H1 (cell line): Measurements from ENCODE around the gene NDUFV1. TPM values are rescaled to one million over a fixed set of nuclear protein-coding genes. Genes with fewer than 3 reads are reported as not detected.

Experiments
- CTCF ChIA-PET: fragments of 300-600 bp; sonication (Branson Sonifier 250); formaldehyde crosslinking; loops from one replicate; lab custom pipeline; 2021; ENCODE audit not compliant: partially characterized antibody; lab: Charles Lee
- POLR2A ChIA-PET: fragments of 300-600 bp; sonication (Branson Sonifier 250); formaldehyde crosslinking; loops from one replicate; lab custom pipeline; 2021; ENCODE audit warnings: inconsistent platforms; ENCODE audit not compliant: partially characterized antibody; lab: Charles Lee
- DNase-seq, 2 experiments: peaks; one replicate each; pipeline versions ENCODE4 v3.0.0 to v3.0.0-alpha.2; 2010 to 2022; ENCODE audit warnings: low spot score in 2 of 2, low read depth in 1 of 2, mixed read lengths in 1 of 2
- FAIRE-seq: peaks from 2 replicates; lab custom pipeline; 2011; peaks lifted over from hg19 to GRCh38; lab: Jason Lieb, UNC
- H2AFZ ChIP-seq: 2 replicates; pipeline ENCODE4 v1.8.1; 2012; ENCODE audit warnings: low read length, inconsistent platforms
- H2AK5ac ChIP-seq: 2 replicates; pipeline ENCODE4 v1.6.1; 2013; ENCODE audit warnings: low read depth, low read length
- H2BK120ac ChIP-seq: replicated peaks from 2 replicates; pipeline ENCODE3; 2013; ENCODE audit warnings: low read depth, low read length, inconsistent platforms
- H2BK12ac ChIP-seq: 2 replicates; pipeline ENCODE4 v1.6.1; 2013; ENCODE audit warnings: low read depth, low read length
- H2BK15ac ChIP-seq: 2 replicates; pipeline ENCODE4 v1.6.1; 2013; ENCODE audit warnings: low read length
- H2BK20ac ChIP-seq: 2 replicates; pipeline ENCODE4 v1.6.1; 2013; ENCODE audit warnings: low read length
- H2BK5ac ChIP-seq: 2 replicates; pipeline ENCODE4 v1.6.1; 2013; ENCODE audit warnings: low read depth, low read length
- H3K14ac ChIP-seq: 2 replicates; pipeline ENCODE4 v1.6.1; 2013; ENCODE audit warnings: inconsistent platforms; ENCODE audit not compliant: insufficient read length
- H3K18ac ChIP-seq: 2 replicates; pipeline ENCODE4 v1.6.1; 2013; ENCODE audit warnings: low read length; ENCODE audit errors: extremely low read depth
- H3K23ac ChIP-seq: 2 replicates; pipeline ENCODE4 v1.6.1; 2013; ENCODE audit warnings: inconsistent platforms; ENCODE audit not compliant: insufficient read length
- H3K23me2 ChIP-seq: 2 replicates; pipeline ENCODE4 v1.6.1; 2013; ENCODE audit warnings: low read depth, low read length
- H3K27ac ChIP-seq: 2 replicates; pipeline ENCODE4 v1.6.1; 2011; ENCODE audit warnings: low read depth, low read length, inconsistent platforms
- H3K27me3 ChIP-seq, 4 experiments: replicated peaks in 1 of 4; 1 replicate in 1 of 4; 2 replicates in 3 of 4; pipeline versions ENCODE4 v1.6.1 to v1.8.1; 2011 to 2013; ENCODE audit warnings: low read length in 3 of 4, mild to moderate bottlenecking in 3 of 4, inconsistent platforms in 2 of 4, mixed read lengths in 2 of 4, moderate library complexity in 1 of 4; ENCODE audit not compliant: control insufficient read depth in 3 of 4, insufficient read depth in 3 of 4; ENCODE audit errors: extremely low read depth in 1 of 4
- H3K36me3 ChIP-seq, 4 experiments: 2 replicates each; pipeline versions ENCODE4 v1.6.1 to v1.8.1; 2011 to 2013; ENCODE audit warnings: mild to moderate bottlenecking in 4 of 4, low read length in 3 of 4, moderate library complexity in 2 of 4, control low read depth in 1 of 4, inconsistent platforms in 1 of 4; ENCODE audit not compliant: insufficient read depth in 4 of 4, control insufficient read depth in 2 of 4
- H3K4ac ChIP-seq: replicated peaks from 2 replicates; pipeline ENCODE3; 2013; ENCODE audit warnings: low read length, low read depth, mixed read lengths, inconsistent platforms; ENCODE audit not compliant: insufficient read length
- H3K4me1 ChIP-seq, 4 experiments: replicated peaks in 1 of 4; 1 replicate in 1 of 4; 2 replicates in 3 of 4; pipeline versions ENCODE4 v1.6.1 to v1.8.1; 2011 to 2013; ENCODE audit warnings: low read length in 3 of 4, inconsistent platforms in 2 of 4, mixed read lengths in 1 of 4; ENCODE audit not compliant: insufficient read depth in 4 of 4, control insufficient read depth in 3 of 4
- H3K4me2 ChIP-seq, 2 experiments: 2 replicates each; pipeline versions ENCODE4 v1.6.1 to v1.8.1; 2011 to 2013; ENCODE audit warnings: low read depth in 2 of 2, low read length in 2 of 2, control low read depth in 1 of 2, inconsistent platforms in 1 of 2, mild to moderate bottlenecking in 1 of 2; ENCODE audit not compliant: insufficient read depth in 1 of 2
- H3K4me3 ChIP-seq, 4 experiments: fragments of 200-600, 300-600 bp in 1 of 4; sonication (generic), shearing (Covaris generic), sonication (Bioruptor Twin) in 1 of 4; 2 replicates each; pipeline versions ENCODE4 v1.5.1 to v1.8.1; 2011 to 2016; ENCODE audit warnings: low read length in 4 of 4, low read depth in 3 of 4, control low read depth in 2 of 4, inconsistent platforms in 2 of 4, mild to moderate bottlenecking in 2 of 4, mixed read lengths in 1 of 4, moderate library complexity in 1 of 4; ENCODE audit not compliant: insufficient read depth in 2 of 4; ENCODE audit errors: extremely low read depth in 1 of 4
- H3K56ac ChIP-seq: replicated peaks from 2 replicates; pipeline ENCODE3; 2013; ENCODE audit warnings: low read depth, mild to moderate bottlenecking, mixed read lengths, low read length, inconsistent platforms; ENCODE audit not compliant: insufficient read length
- H3K79me1 ChIP-seq: 2 replicates; pipeline ENCODE4 v1.6.1; 2013; ENCODE audit warnings: low read depth, low read length, control low read depth
- H3K79me2 ChIP-seq, 2 experiments: 2 replicates each; pipeline versions ENCODE4 v1.6.1 to v1.8.1; 2012 to 2013; ENCODE audit warnings: low read length in 2 of 2, mild to moderate bottlenecking in 2 of 2, inconsistent platforms in 1 of 2; ENCODE audit not compliant: insufficient read depth in 2 of 2, control insufficient read depth in 1 of 2
- H3K9ac ChIP-seq, 4 experiments: replicated peaks in 1 of 4; 1 replicate in 1 of 4; 2 replicates in 3 of 4; pipeline versions ENCODE4 v1.6.1 to v1.8.1; 2011 to 2013; ENCODE audit warnings: low read depth in 3 of 4, low read length in 3 of 4, control low read depth in 2 of 4, mild to moderate bottlenecking in 2 of 4, moderate library complexity in 2 of 4, inconsistent platforms in 1 of 4; ENCODE audit errors: extremely low read depth in 1 of 4
- H3K9me3 ChIP-seq, 2 experiments: 2 replicates each; pipeline versions ENCODE4 v1.6.1 to v1.8.1; 2012 to 2013; ENCODE audit warnings: mild to moderate bottlenecking in 2 of 2, moderate library complexity in 2 of 2, control low read depth in 1 of 2, inconsistent platforms in 1 of 2, low read depth in 1 of 2, low read length in 1 of 2, mixed read lengths in 1 of 2; ENCODE audit not compliant: insufficient read depth in 2 of 2
- H4K20me1 ChIP-seq, 2 experiments: replicated peaks in 1 of 2; 2 replicates each; pipeline versions ENCODE3 to v1.8.1; 2011 to 2013; ENCODE audit warnings: inconsistent platforms in 2 of 2, low read length in 2 of 2, mild to moderate bottlenecking in 1 of 2; ENCODE audit not compliant: insufficient read depth in 2 of 2, control insufficient read depth in 1 of 2
- H4K5ac ChIP-seq: 2 replicates; pipeline ENCODE4 v1.6.1; 2013; ENCODE audit warnings: low read length, low read depth, mixed read lengths, inconsistent platforms; ENCODE audit not compliant: insufficient read length
- H4K8ac ChIP-seq: 2 replicates; pipeline ENCODE4 v1.8.0; 2013; ENCODE audit warnings: mild to moderate bottlenecking, moderate library complexity, low read length, inconsistent platforms; ENCODE audit not compliant: insufficient read depth; ENCODE audit errors: extremely low read depth
- H4K91ac ChIP-seq: replicated peaks from 2 replicates; pipeline ENCODE3; 2013; ENCODE audit warnings: low read length, mixed read lengths, inconsistent platforms; ENCODE audit not compliant: insufficient read length
- BACH1 ChIP-seq: IDR thresholded peaks from 2 replicates; pipeline ENCODE4 v1.6.1; 2012; ENCODE audit warnings: low read length, improper control_type of control experiment
- CBX8 ChIP-seq: fragments of 300-800, 300-1000 bp; sonication (generic); IDR thresholded peaks from 2 replicates; pipeline ENCODE4 v1.7.1; 2016; ENCODE audit warnings: low read depth, low read length, borderline replicate concordance
- KDM1A ChIP-seq: fragments of 200-600, 300-600 bp; sonication (generic); IDR thresholded peaks from 2 replicates; pipeline ENCODE4 v1.7.1; 2016; ENCODE audit warnings: mild to moderate bottlenecking, low read length, borderline replicate concordance
- POLR2A ChIP-seq, 2 experiments: IDR thresholded peaks; 1 replicate in 1 of 2; 2 replicates in 1 of 2; pipeline ENCODE4 v1.6.1; 2011; ENCODE audit warnings: low read depth in 2 of 2, low read length in 2 of 2, mild to moderate bottlenecking in 2 of 2; ENCODE audit errors: control extremely low read depth in 1 of 2
- SP2 ChIP-seq: IDR thresholded peaks from 2 replicates; pipeline ENCODE4 v1.6.1; 2012; ENCODE audit warnings: mild to moderate bottlenecking, low read length, inconsistent platforms
- WGBS, 2 experiments: shearing (Covaris generic) in 1 of 2; methylation state at CpG; one replicate each; pipeline versions ENCODE4 v1.1.6 to v1.1.7; 2013 to 2015; ENCODE audit warnings: low lambda C conversion rate in 2 of 2, mixed read lengths in 2 of 2, inconsistent platforms in 1 of 2, low coverage in 1 of 2, missing lambda C conversion rate in 1 of 2; ENCODE audit not compliant: insufficient replicate concordance in 2 of 2, insufficient coverage in 1 of 2, insufficient read length in 1 of 2; ENCODE audit errors: extremely low coverage in 1 of 2, missing lambda C conversion rate in 1 of 2; 5-methylcytosine and 5-hydroxymethylcytosine counted together
- polyA plus RNA-seq, 7 experiments: library from polyadenylated mRNA; depleted of rRNA in 3 of 7; stranded (reverse) in 5 of 7; unstranded in 2 of 7; fragments of >200 nt in 5 of 7; fragments of 200-250 nt in 2 of 7; gene quantifications; 1 replicate in 5 of 7; 2 replicates in 1 of 7; 4 replicates in 1 of 7; pipeline versions ENCODE4 v1.2.1 to v1.2.3, GENCODE V29; 2011 to 2013; ENCODE audit warnings: missing spikeins in 2 of 7, mixed read lengths in 2 of 7
- total RNA-seq: library from RNA; stranded (reverse); fragmentation: NEBNext Ultra II Directional; extraction: Animal tissue kit (Norgen Biotek cat#: 25700); gene quantifications from 2 replicates; pipeline ENCODE4 v1.2.1, GENCODE V29; 2021

NDUFV1 gene
- total and polyA plus RNA-seq, 2 of the 8 experiments (the other 6 are each of a cell fraction or from before 2014, with no cell fraction given): 125 to 131 TPM

- Histone ChIP-seq H2BK15ac (0 out of 2 replicates have a peak overlapping the region, but pooled peaks have one; percentile 46), H3K56ac (no peak overlapping the region), H2BK5ac (no peak overlapping the region), H4K91ac (no peak overlapping the region), H3K4me3 (no peak overlapping the region), H3K4ac (no peak overlapping the region), H3K4me1 (peaks cover 0 to 29% (median 18%) of the 10 kb centered on the region in 4 experiments; a peak in 6 of 7 replicates), H3K9me3 (no peaks in the 10 kb centered on the region), H3K79me2 (no peaks in the 10 kb centered on the region), H2BK20ac (0 out of 2 replicates have a peak overlapping the region, but pooled peaks have one; percentile 43), H4K20me1 (no peaks in the 10 kb centered on the region), H3K18ac (no peak overlapping the region), H3K23ac (no peak overlapping the region), H3K9ac (no peak overlapping the region), H3K4me2 (no peak overlapping the region), H3K27ac (no peak overlapping the region), H3K36me3 (no peaks in the 10 kb centered on the region), H4K5ac (no peak overlapping the region), H4K8ac (no peak overlapping the region), H3K23me2 (peaks cover 2% of the 10 kb centered on the region; the same call in 1 of the 2 replicates), H2BK120ac (no peak overlapping the region), H2AK5ac (no peak overlapping the region; the same call in 1 of the 2 replicates), H3K79me1 (no peaks in the 10 kb centered on the region), H3K14ac (no peak overlapping the region), H2AFZ (no peak overlapping the region), H3K27me3 (no peaks in the 10 kb centered on the region; a peak in 1 of 7 replicates), H2BK12ac (peak overlapping the region; percentile 7; the same call in 1 of the 2 replicates)
- ChIA-PET POLR2A (interaction anchor here (1.2 to 11.7 kb wide), 4 partner anchors 14 to 55 kb away, joined by 3 to 194 read pairs (median 4); partner anchors contain the start of gene GSTP1), CTCF (interaction anchor here (1.0 to 10.1 kb wide), 12 partner anchors 8 to 168 kb away, joined by 3 to 117 read pairs (median 4); partner anchors contain the start of genes ACY3 and TBX10)
- no peak for DNase-seq
- 83% methylated on average over 9 of the region's 12 CpGs; no CpG with 5 or more reads in 1 of the 2 experiments for WGBS, 2 experiments
- TF ChIP-seq CBX8: no peak
- TF ChIP-seq POLR2A (IDR thresholded peaks at IDR 0.05; ENCODE audit: control extremely low read depth in 1 of 2, low read depth in 2 of 2, low read length in 2 of 2): peak in 1 of 2 experiments; percentile 61; a peak in 1 of 3 replicates
- TF ChIP-seq KDM1A: peak; percentile 70
- no peak for TF ChIP-seq BACH1
- no peak for TF ChIP-seq SP2
- FAIRE-seq: no peak
These were observed 25.6 kb downstream of the NDUFV1 start for GRCh38 chr11:67632175-67632981.
